Endothelial cell (in vitro differentiated cells): ENCODE results near the gene EDIL3. TPM values are rescaled to one million over a fixed set of nuclear protein-coding genes. Genes with fewer than 3 reads are reported as not detected.

Source experiments
- DNase-seq: peaks from one replicate; pipeline ENCODE4 v3.0.0; 2021; ENCODE audit warnings: low spot score
- H3K27ac Mint-ChIP-seq: one replicate; pipeline ENCODE4 v1.8.0; 2021; ENCODE audit warnings: mixed read lengths, inconsistent platforms; ENCODE audit not compliant: unreplicated experiment
- H3K27me3 Mint-ChIP-seq: one replicate; pipeline ENCODE4 v1.8.0; 2021; ENCODE audit warnings: mild to moderate bottlenecking, moderate library complexity, mixed read lengths, inconsistent platforms; ENCODE audit not compliant: unreplicated experiment
- H3K36me3 Mint-ChIP-seq: one replicate; pipeline ENCODE4 v1.8.0; 2021; ENCODE audit warnings: mild to moderate bottlenecking, low read depth, mixed read lengths, inconsistent platforms; ENCODE audit not compliant: unreplicated experiment
- H3K4me1 Mint-ChIP-seq: one replicate; pipeline ENCODE4 v1.8.0; 2021; ENCODE audit warnings: mild to moderate bottlenecking, mixed read lengths, inconsistent platforms; ENCODE audit not compliant: unreplicated experiment
- H3K4me3 Mint-ChIP-seq: one replicate; pipeline ENCODE4 v1.8.0; 2021; ENCODE audit warnings: mild to moderate bottlenecking, mixed read lengths, inconsistent platforms; ENCODE audit not compliant: unreplicated experiment
- H3K9me3 Mint-ChIP-seq: one replicate; pipeline ENCODE4 v1.8.0; 2021; ENCODE audit warnings: mixed read lengths, inconsistent platforms; ENCODE audit not compliant: unreplicated experiment
- CTCF ChIP-seq: fragments of 200-600 bp; sonication (generic); IDR thresholded peaks from one replicate; pipeline ENCODE4 v1.5.0; 2021; ENCODE audit warnings: antibody characterized with exemption; ENCODE audit not compliant: unreplicated experiment
- total RNA-seq: library from RNA; stranded (reverse); fragmentation: NEBNext Ultra II Directional; extraction: Animal tissue kit (Norgen Biotek cat#: 25700); gene quantifications from one replicate; pipeline ENCODE4 v1.2.1, GENCODE V29; 2021; ENCODE audit not compliant: unreplicated experiment

The EDIL3 gene
- total RNA-seq, 1 donor from 2014 or later: 74.6 TPM

DNA sequence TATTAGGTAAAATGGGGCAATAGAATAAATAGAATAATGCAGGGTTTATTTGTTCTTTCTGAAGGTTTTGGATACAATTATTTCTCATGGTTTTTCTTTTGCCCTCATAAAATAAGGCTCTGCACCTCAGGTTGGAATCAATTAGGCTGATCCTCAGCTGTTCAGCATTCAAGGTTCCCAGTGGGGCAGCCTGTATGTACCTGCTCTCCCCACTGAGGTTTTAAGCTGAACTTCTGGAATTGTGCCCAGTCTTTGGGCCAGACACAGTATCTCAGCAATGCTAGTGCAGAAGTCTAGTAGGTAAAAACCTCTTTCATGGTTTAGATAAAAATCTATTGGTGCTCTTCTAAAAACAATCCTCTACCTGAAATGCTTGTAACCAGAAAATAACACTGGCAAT is 98.0 kb downstream of the EDIL3 start:
- H3K27ac Mint-ChIP-seq: no peak overlapping the region
- no peaks in the 10 kb centered on the region for H3K27me3 Mint-ChIP-seq
- peaks cover 8% of the 10 kb centered on the region for H3K4me1 Mint-ChIP-seq
- H3K36me3 Mint-ChIP-seq: no peaks in the 10 kb centered on the region
- no peak for DNase-seq
- TF ChIP-seq CTCF: no peak
- H3K9me3 Mint-ChIP-seq: no peaks in the 10 kb centered on the region
- H3K4me3 Mint-ChIP-seq: no peak overlapping the region

GRCh38 chr5:84285641-84286637 is 98.7 kb downstream of the EDIL3 start:
- no peak overlapping the region for H3K27ac Mint-ChIP-seq

DNA sequence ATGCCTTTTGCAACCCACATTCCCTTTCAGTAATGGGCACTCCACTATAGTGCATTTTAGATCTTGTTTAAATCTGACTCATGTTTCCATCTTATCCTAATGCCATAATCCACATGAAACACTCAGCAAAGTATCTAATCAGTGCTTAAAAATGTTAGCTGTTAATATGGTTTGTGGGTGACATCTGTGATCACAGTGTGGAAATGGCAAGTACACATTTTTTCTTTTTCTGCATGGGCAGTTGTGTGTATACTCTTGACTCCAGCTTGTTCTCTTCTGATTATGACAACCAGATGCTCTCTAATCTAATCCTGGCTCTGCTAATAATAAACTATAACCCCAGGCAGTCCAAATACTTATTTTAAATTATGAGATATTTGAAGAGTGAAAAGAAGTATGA is 103.3 kb downstream of the EDIL3 start:
- no peak for TF ChIP-seq CTCF
- DNase-seq: no peak
- no peak overlapping the region for H3K27ac Mint-ChIP-seq
- no peaks in the 10 kb centered on the region for H3K27me3 Mint-ChIP-seq
- H3K9me3 Mint-ChIP-seq: no peaks in the 10 kb centered on the region
- no peaks in the 10 kb centered on the region for H3K4me1 Mint-ChIP-seq
- no peaks in the 10 kb centered on the region for H3K36me3 Mint-ChIP-seq
- H3K4me3 Mint-ChIP-seq: no peak overlapping the region

More at GRCh38 chr5:84285641-84286637, 98.7 kb downstream of the EDIL3 start:
- no peak for TF ChIP-seq CTCF
- Mint-ChIP-seq H3K4me1 (peaks cover 8% of the 10 kb centered on the region), H3K36me3 (no peaks in the 10 kb centered on the region), H3K27me3 (no peaks in the 10 kb centered on the region), H3K4me3 (no peak overlapping the region), H3K9me3 (no peaks in the 10 kb centered on the region)
- no peak for DNase-seq

GRCh38 chr5:84279234-84279633 is 105.4 kb downstream of the EDIL3 start:
- H3K4me1 Mint-ChIP-seq: no peaks in the 10 kb centered on the region
- no peaks in the 10 kb centered on the region for H3K9me3 Mint-ChIP-seq
- no peak for TF ChIP-seq CTCF
- H3K27me3 Mint-ChIP-seq: no peaks in the 10 kb centered on the region
- no peaks in the 10 kb centered on the region for H3K36me3 Mint-ChIP-seq
- DNase-seq: no peak
- H3K27ac Mint-ChIP-seq: no peak overlapping the region
- no peak overlapping the region for H3K4me3 Mint-ChIP-seq

DNA sequence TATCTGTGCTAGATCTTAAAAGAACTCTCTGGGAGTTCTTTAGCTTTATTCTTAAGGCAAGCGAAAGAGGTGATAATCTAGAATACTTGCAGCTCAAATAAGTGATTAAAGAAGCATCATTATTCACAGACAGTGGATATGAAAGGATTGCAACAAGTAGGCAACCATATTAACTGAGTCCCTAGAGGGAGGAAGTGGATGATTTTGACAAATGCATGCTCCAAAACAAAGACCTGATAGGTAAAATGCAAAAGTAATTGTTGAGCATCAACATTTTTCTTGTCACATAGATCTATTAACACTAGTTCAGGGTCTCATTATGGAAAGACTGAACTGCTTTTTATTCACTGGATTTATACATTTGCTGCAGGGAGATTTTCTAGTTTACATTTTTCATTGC is 109.1 kb downstream of the EDIL3 start:
- H3K27me3 Mint-ChIP-seq: no peaks in the 10 kb centered on the region
- DNase-seq: no peak
- no peak overlapping the region for H3K4me3 Mint-ChIP-seq
- H3K4me1 Mint-ChIP-seq: peaks cover 15% of the 10 kb centered on the region
- no peaks in the 10 kb centered on the region for H3K36me3 Mint-ChIP-seq
- no peak for TF ChIP-seq CTCF
- no peak overlapping the region for H3K27ac Mint-ChIP-seq
- H3K9me3 Mint-ChIP-seq: no peaks in the 10 kb centered on the region
